NT2/D1 (cell line): ENCODE data around the gene CPLANE2.

Source experiments
- SUZ12 ChIP-seq: IDR thresholded peaks from 2 replicates; pipeline ENCODE4 v1.6.1; 2011; ENCODE audit not compliant: insufficient read length, insufficient read depth; ENCODE audit errors: extremely low read depth
- YY1 ChIP-seq: IDR thresholded peaks from 2 replicates; pipeline ENCODE4 v1.6.1; 2011; ENCODE audit not compliant: insufficient read length, insufficient read depth
- ZNF274 ChIP-seq: IDR thresholded peaks from 2 replicates; pipeline ENCODE4 v1.6.1; 2011; ENCODE audit warnings: mild to moderate bottlenecking, low read depth, low read length

GRCh38 chr1:16231331-16232315 is 5.4 kb downstream of the CPLANE2 start:
- TF ChIP-seq YY1 (no peak), ZNF274 (no peak), SUZ12 (no peak)
